HepG2 (cell line): ENCODE results near the gene SSX2.
"Not testable (repeated sequence)": the region's sequence is repeated elsewhere in the genome, so short reads cannot be mapped to it uniquely, and the experiment has no call there.

Experiments
- CBFB ChIP-seq: sonication (generic); formaldehyde crosslinking; IDR thresholded peaks from 2 replicates; pipeline ENCODE4 v1.4.0; 2020; ENCODE audit warnings: missing genetic modification reagents
- DPF2 ChIP-seq: sonication (generic); formaldehyde crosslinking; IDR thresholded peaks from 2 replicates; pipeline ENCODE4 v1.4.0; 2020; ENCODE audit warnings: mild to moderate bottlenecking, low read depth, missing genetic modification reagents, borderline replicate concordance
- FOSL1 ChIP-seq: sonication (generic); formaldehyde crosslinking; IDR thresholded peaks from 2 replicates; pipeline ENCODE4 v1.9.0; 2021; ENCODE audit warnings: missing genetic modification reagents, borderline replicate concordance
- GATAD2A ChIP-seq: IDR thresholded peaks from 2 replicates; pipeline ENCODE4 v1.6.1; 2016
- SIN3A ChIP-seq: IDR thresholded peaks from 2 replicates; pipeline ENCODE4 v1.6.1; 2011; ENCODE audit warnings: low read depth, mild to moderate bottlenecking, control low read depth, low read length, borderline replicate concordance
- SMARCE1 ChIP-seq: fragments of 450-650 bp; IDR thresholded peaks from 2 replicates; pipeline ENCODE4 v1.6.1; 2017; ENCODE audit warnings: borderline replicate concordance
- TF ChIP-seq, protein P1 (sequence below), 2 experiments: sonication (generic) in 1 of 2; formaldehyde crosslinking in 1 of 2; IDR thresholded peaks; 2 replicates each; pipeline versions ENCODE4 v1.5.1 to v1.6.1; 2011 to 2020; ENCODE audit warnings: borderline replicate concordance in 1 of 2, low read depth in 1 of 2, low read length in 1 of 2, mild to moderate bottlenecking in 1 of 2, missing genetic modification reagents in 1 of 2, moderate library complexity in 1 of 2
- TF ChIP-seq, protein P2 (sequence below), 2 experiments: sonication (generic) in 1 of 2; formaldehyde crosslinking in 1 of 2; IDR thresholded peaks; 2 replicates each; pipeline versions ENCODE4 v1.4.0 to v1.6.1; 2018 to 2020; ENCODE audit warnings: missing genetic modification reagents in 2 of 2, borderline replicate concordance in 1 of 2, low read depth in 1 of 2, mild to moderate bottlenecking in 1 of 2, missing biosample characterization in 1 of 2

DNA sequence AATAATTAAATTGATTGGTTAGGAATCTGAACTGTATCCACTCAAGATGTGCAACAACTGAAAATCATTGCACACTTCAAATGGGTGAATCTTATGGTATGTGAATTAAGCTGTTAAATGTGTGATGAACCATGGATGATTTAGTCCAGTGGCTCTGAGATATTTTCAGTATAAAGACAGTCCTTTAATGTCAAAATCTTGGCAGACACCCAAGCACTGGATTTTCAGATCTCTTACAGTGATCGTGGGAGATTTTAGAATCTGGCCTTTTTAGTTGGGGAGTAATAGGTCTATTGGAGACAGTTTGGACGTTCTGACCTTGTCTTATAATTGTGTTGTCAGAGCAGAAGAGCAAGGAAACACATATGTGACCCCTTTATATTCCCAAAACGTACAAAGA lies 56.3 kb downstream of the SSX2 start:
- TF ChIP-seq SIN3A; SMARCE1; FOSL1; GATAD2A (CRISPR knock-in tag); CBFB (CRISPR knock-in tag); DPF2 (CRISPR knock-in tag): not testable (repeated sequence)
- TF ChIP-seq, protein P1, sequence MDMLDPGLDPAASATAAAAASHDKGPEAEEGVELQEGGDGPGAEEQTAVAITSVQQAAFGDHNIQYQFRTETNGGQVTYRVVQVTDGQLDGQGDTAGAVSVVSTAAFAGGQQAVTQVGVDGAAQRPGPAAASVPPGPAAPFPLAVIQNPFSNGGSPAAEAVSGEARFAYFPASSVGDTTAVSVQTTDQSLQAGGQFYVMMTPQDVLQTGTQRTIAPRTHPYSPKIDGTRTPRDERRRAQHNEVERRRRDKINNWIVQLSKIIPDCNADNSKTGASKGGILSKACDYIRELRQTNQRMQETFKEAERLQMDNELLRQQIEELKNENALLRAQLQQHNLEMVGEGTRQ (IDR thresholded peaks at IDR 0.05; ENCODE audit: low read depth, low read length), result not testable (repeated sequence)
- TF ChIP-seq, protein P1 (CRISPR knock-in tag; IDR thresholded peaks at IDR 0.05; ENCODE audit: borderline replicate concordance), result not testable (repeated sequence)
- TF ChIP-seq, protein P2, sequence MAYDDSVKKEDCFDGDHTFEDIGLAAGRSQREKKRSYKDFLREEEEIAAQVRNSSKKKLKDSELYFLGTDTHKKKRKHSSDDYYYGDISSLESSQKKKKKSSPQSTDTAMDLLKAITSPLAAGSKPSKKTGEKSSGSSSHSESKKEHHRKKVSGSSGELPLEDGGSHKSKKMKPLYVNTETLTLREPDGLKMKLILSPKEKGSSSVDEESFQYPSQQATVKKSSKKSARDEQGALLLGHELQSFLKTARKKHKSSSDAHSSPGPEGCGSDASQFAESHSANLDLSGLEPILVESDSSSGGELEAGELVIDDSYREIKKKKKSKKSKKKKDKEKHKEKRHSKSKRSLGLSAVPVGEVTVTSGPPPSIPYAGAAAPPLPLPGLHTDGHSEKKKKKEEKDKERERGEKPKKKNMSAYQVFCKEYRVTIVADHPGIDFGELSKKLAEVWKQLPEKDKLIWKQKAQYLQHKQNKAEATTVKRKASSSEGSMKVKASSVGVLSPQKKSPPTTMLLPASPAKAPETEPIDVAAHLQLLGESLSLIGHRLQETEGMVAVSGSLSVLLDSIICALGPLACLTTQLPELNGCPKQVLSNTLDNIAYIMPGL (CRISPR knock-in tag; IDR thresholded peaks at IDR 0.05; ENCODE audit: borderline replicate concordance in 1 of 2, low read depth in 1 of 2), result not testable (repeated sequence)
